H1 (cell line): ENCODE results near the gene PRKN. TPM values are rescaled to one million over a fixed set of nuclear protein-coding genes. Genes with fewer than 3 reads are reported as not detected.

Experiments used
- CHD7 ChIP-seq: fragments of 300-600 bp; sonication (generic); IDR thresholded peaks from 2 replicates; pipeline ENCODE4 v1.7.1; 2012; ENCODE audit warnings: low read length, moderate library complexity, mild to moderate bottlenecking, inconsistent platforms; ENCODE audit not compliant: insufficient replicate concordance
- RBBP5 ChIP-seq: IDR thresholded peaks from 2 replicates; pipeline ENCODE4 v1.7.1; 2012; ENCODE audit warnings: low read depth, mild to moderate bottlenecking, inconsistent platforms, low read length, moderate library complexity, borderline replicate concordance
- TEAD4 ChIP-seq: IDR thresholded peaks from 2 replicates; pipeline ENCODE4 v1.6.1; 2012; ENCODE audit warnings: low read depth, low read length, inconsistent platforms, mixed read lengths
- polyA plus RNA-seq, 7 experiments: library from polyadenylated mRNA; depleted of rRNA in 3 of 7; stranded (reverse) in 5 of 7; unstranded in 2 of 7; fragments of >200 nt in 5 of 7; fragments of 200-250 nt in 2 of 7; gene quantifications; 1 replicate in 5 of 7; 2 replicates in 1 of 7; 4 replicates in 1 of 7; pipeline versions ENCODE4 v1.2.1 to v1.2.3, GENCODE V29; 2011 to 2013; ENCODE audit warnings: missing spikeins in 2 of 7, mixed read lengths in 2 of 7
- total RNA-seq: library from RNA; stranded (reverse); fragmentation: NEBNext Ultra II Directional; extraction: Animal tissue kit (Norgen Biotek cat#: 25700); gene quantifications from 2 replicates; pipeline ENCODE4 v1.2.1, GENCODE V29; 2021

The PRKN gene
- total and polyA plus RNA-seq, 2 of the 8 experiments (the other 6 are each of a cell fraction or from before 2014, with no cell fraction given): 0.13 to 0.29 TPM

- TF ChIP-seq CHD7: no peak
- no peak for TF ChIP-seq TEAD4
- no peak for TF ChIP-seq RBBP5
- TF ChIP-seq, all 59 proteins: peak for 0
These were observed 492.9 kb downstream of the PRKN start (continued) for GRCh38 chr6:162234631-162235030.
